Glomerular visceral epithelial cell (primary cell): ENCODE data around the gene CCL18.
"Not testable (repeated sequence)": the region's sequence is repeated elsewhere in the genome, so short reads cannot be mapped to it uniquely, and the experiment has no call there.

Experiments
- DNase-seq: peaks from one replicate; pipeline ENCODE4 v3.0.0-alpha.2; 2016; ENCODE audit errors: extremely low spot score

Gene CCL18

DNA sequence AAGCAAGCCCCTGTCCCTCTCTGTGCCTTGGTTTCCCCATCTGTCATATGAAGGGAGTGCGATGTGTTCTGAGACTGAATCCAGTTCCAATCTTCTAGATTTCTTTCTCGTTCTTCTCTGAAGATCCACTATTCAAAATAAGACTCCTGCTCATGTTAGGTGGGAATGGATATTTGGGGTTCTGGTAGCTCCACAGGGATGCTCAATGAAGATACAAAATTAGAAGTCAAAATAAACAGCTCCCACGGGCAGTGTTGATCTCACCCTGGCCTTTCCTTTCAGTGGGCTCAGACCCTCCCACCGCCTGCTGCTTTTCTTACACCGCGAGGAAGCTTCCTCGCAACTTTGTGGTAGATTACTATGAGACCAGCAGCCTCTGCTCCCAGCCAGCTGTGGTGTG, 40.2 kb downstream of the CCL18 start:
- DNase-seq: not testable (repeated sequence)

DNA sequence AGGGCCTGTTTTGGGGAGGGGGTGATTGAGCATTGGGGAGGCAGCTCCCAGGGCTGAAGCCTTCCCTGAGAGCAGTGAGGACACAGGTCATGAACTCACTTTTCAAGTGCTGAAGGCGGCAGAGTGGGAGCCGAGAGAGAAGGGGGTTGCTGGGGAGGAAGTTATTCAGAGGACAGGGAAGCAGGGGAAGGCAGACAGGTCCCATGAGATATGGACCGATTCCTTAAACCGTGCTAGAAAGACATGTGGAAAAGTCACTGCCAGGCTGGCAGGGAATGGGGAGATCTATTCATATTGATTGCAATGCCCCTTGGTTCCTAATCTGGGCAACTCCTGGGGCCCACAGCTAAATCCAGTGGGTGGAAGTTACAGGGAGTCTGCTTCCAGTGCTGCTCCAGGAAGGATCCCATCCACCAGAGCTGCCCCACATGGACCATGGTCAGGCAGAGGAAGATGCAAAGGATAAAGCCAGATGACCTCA, 40.7 kb downstream of the CCL18 start:
- no peak for DNase-seq

DNA sequence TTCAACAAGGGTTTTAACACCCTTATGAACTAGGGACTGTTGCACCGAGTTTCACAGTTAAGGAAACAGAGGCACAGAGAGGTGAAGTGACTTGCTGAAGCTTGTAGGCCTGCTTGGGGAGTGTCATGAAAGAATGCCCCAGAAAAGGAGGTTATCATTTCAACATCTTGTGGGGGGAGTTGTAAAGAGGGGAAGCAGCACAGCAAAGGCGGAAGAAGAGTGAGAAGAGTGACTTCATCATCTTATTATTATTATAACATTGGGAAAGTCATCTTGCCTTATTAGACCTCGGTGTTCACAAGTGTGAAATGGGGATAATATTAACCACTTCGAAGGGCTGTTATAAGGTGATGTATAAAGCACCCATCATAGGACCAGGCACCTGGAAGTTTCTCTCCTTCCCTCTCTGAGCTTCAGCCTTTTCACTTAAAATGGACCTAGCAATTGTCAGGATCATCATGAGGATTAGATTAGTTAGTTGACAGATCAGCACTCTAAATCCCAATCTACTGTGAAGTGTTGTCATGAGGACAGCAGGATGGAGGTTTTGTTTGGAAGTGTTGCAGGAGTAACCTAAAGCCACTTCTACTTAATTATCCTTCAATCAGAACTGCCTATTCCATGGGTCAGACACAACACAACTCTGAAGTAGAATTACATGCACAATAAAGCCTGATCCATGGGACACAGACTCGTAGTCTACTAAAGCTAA, 41.9 kb downstream of the CCL18 start:
- no peak for DNase-seq

DNA sequence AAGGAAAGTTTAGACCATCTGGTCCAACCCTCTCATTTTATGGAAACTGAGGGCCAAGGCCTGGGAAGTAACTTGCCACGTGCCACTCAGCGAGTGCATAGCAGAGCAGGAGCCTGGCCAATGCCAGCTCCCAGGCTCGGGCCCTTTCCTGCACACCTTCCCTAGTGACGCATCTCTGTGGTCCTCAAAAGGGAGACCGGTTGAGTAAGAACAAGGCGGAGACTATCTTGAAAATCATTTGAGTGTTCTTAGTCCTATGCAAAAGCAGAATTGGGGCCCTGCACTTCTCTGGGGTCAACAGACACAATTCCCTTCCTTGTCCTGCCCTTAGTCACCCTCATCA, 42.4 kb downstream of the CCL18 start:
- no peak for DNase-seq

DNA sequence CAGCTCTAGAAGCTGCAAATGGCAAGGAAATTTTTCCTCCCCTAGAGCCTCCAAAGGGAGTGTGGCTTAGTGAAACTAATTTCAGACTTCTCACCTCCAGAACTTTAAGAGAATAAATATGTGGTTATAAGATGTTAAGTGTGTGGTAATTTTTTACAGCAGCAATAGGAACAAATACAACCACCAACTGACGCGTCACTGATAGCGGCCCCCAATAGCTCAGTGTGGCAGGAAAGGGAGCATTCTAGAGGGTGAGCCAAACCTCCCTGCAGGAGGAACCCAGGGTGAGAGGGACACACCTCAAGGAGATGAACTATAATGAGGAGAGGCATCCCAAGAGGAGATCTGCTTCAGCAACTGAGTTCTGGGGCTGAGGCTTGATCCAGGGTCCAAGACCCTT, 43.6 kb downstream of the CCL18 start:
- DNase-seq: no peak

DNA sequence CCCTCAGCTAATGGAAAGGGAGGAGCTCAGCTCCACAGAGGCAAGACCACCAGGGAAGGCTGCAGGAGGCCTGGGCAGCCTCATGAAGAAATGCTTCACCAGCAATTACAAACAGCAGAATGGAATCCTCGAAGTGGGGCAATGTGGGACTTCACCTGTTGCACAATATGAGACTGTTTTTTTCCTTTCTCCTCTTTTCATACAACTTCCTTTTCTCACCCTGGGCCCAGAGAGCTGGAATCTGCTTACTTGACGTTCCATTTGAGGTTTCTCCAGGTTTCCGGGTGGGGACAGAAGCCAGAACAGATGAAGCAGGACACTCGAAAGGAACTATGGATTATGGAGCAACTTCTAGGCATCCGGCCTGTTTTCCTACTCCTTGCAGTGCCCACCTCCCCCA, 44.2 kb downstream of the CCL18 start:
- DNase-seq: not testable (repeated sequence)

DNA sequence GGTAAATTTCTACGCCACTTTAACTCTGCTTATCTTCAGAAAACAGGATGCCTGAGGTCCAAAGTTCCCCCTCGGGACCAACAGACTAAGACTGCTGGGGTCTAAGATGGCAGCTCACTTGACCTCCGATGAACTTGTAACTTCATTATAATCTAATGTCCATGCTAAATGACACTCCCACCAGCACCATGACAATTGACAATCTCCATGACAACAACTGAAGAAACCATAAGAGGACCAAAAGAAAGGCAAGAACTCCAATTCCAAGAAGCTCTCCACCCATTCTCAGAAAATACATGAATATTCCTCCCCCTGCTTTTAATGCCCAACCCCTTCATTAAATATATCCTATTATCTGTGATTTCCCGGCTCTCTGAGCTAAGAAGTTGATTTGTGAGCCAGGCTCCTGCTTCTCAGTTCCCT, 47.0 kb downstream of the CCL18 start:
- DNase-seq: no peak

DNA sequence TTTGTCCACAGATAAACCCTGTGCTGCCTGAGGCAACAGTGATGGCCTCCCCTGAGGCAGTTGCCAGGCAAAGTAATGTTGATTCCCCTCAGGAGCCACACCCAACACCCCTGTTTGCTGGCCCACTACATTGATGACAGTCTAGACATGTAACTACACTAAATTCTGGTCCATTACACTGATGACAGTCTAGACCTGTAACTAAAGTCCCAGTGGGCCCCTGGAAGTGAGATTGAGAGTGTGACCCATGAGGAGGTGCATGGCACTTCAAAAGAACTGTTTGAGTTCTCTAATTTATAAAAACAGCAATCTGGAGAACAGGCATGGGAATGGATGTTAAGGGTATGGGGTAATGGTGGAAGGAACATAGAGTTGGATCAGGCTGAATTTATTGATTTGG, 48.5 kb downstream of the CCL18 start:
- no peak for DNase-seq

DNA sequence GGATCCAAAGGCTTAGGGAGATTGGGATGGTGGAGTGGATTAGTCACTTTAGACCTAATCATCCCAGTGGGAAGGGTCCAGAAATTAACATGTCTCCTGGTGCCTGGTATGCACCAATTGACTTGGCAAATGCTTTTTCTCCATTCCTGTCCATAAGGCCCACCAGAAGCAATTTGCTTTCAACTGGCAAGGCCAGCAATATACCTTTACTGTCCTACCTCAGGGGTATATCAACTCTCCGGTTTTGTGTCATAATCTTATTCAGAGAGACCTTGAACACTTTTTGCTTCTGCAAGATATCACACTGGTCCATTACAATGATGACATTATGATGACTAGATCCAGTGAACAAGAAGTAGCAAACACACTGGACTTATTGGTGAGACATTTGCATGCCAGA, 49.1 kb downstream of the CCL18 start:
- DNase-seq: not testable (repeated sequence)

DNA sequence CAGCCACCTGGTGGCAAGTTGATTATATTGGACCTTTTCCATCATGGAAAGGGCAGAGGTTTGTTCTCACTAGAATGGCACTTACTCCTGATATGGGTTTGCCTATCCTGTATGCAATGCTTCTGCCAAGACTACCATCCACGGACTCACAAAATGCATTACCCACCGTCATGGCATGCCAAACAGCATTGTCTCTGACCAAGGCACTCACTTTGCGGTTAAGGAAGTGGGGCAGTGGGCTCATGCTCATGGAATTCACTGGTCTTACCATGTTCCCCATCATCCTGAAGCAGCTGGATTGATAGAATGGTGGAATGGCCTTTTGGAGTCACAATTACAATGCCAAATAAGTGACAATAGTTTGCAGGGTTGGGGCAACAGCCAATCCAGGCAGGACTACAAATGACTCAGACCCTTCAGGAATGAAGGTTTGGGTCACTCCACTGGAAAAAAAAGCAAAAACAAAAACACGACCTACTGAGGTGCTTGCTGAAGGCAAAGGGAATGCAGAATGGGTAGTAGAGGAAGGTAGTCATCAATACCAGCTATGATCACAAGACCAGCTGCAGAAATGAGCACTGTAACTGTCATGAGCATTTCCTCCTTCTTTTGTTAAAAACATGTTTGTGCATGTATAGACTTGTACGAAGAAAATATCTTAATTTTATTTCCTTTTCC, 51.0 kb downstream of the CCL18 start:
- peak; percentile 29 for DNase-seq

DNA sequence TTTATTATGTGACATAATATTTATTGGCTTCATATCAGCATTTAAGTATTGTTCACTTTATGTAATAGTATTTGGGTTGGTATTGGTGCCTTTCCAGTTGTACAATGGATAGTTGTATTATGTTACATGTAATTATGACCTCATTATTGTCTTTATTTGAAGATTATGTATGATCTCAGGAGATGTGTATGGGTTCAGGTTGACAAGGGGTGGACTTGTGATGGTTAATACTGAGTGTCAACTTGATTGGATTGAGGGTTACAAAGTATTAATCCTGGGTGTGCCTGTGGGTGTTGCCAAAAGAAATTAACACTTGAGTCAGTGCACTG, 51.5 kb downstream of the CCL18 start:
- not testable (repeated sequence) for DNase-seq

DNA sequence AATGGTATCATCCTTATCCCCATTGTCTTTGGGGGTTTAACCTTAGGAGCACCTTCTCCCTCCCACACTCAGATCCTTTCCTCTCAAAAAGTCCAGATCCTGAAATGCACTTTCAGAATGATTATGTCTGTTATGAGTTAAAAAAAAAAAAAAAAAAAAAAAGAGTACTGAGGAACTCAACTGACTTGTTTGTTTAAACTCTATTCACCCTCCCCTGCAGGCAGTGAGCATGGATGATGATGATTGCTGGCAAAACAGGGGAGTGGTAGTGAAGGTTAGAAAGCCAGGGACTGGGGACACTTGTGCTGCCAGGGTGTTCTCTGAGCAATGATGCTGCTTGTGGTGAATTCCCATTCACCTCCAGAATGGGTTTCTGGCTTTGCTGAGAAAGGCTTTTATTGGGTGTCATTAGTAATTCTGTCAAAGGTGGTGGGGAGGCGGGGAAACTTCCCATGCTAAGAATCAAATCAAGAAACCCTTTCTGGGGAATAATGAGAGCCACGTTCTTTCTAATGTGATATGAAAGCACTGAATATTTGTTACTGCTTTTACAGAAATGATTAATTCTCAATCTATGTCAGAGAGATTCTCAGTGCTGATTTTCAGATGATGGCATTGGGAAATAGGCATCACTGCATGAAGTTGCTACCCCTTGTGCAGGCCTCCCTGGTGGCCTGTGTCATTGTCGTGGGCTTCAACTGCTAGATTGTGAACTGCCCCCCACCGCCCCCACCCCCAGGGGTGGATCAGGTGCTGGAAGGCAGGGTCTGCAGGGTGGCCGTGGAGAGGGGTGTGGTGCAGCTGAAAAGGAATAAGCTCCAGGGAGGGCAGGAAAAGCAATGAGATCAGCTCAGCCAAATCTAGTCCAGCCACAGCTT, 53.7 kb downstream of the CCL18 start:
- no peak for DNase-seq

DNA sequence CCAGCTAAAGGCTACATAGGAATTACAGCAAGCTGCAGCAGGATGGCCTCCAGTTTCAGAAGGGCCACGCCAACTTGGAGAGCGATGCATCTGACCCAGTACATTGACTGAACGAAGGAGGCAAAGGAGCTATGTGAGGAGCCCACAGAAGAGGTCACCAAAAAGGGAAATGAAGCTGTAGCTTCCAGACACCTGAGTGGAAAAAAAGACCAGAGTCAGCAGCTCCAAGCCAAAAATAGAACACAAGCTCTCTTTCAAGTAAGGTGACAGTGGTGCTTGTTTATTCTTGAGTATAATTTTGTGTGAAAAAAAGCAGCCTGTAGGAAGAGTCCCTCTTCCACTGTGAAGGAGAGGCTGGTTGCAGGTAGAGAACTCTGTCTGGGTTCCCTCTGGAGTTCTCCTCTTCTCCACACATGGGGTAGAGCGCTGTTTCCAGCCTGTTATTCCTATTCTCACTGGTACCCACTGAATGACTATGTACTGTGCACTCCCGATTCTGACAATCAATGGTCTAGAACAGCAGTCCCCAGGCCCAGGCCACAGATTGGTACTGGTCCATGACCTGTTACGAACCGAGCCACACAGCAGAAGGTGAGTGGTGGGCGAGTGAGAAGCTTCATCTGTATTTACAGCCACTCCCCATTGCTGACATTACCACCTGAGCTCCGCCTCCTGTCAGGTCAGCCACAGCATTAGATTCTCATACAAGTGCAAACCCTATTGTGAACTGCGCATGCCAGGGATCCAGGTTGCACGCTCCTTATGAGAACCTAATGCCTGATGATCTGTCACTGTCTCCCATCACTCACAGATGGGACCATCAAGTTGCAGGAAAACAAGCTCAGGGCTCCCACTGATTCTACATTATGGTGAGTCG, 54.6 kb downstream of the CCL18 start:
- no peak for DNase-seq

DNA sequence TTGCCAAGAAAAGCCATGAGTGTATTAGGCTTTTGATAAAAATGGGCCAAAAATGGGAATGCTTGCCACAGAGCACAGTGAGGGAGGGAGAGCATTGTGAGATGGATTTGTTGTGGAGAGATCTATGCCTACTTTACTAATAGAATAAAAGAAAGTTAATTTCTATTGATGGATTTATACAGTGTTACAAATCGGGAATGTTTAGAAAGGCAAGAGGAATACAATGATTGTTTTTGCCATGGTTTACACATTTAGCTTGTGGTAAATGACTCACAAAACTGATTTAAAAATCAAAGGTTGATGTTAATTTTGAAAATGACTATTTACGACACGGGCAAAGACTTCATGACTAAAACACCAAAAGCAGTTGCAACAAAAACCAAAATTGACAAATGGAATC, 56.1 kb downstream of the CCL18 start:
- no peak for DNase-seq

DNA sequence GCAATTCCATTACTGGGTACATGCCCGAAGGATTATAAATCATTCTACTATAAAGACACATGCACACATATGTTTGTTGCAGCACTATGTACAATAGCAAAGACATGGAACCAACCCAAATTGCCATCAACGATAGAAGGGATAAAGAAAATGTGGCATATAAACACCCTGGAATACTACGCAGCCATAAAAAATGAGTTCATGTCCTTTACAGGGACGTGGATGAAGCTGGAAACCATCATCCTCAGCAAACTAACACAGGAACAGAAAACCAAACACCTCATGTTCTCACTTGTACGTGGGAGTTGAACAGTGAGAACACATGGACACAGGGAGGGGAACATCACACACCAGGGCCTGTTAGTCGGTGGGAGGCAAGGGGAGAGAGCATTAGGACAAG, 57.0 kb downstream of the CCL18 start:
- DNase-seq: not testable (repeated sequence)
